Measurements from ENCODE around the gene CBX2.

The CBX2 gene

DNA sequence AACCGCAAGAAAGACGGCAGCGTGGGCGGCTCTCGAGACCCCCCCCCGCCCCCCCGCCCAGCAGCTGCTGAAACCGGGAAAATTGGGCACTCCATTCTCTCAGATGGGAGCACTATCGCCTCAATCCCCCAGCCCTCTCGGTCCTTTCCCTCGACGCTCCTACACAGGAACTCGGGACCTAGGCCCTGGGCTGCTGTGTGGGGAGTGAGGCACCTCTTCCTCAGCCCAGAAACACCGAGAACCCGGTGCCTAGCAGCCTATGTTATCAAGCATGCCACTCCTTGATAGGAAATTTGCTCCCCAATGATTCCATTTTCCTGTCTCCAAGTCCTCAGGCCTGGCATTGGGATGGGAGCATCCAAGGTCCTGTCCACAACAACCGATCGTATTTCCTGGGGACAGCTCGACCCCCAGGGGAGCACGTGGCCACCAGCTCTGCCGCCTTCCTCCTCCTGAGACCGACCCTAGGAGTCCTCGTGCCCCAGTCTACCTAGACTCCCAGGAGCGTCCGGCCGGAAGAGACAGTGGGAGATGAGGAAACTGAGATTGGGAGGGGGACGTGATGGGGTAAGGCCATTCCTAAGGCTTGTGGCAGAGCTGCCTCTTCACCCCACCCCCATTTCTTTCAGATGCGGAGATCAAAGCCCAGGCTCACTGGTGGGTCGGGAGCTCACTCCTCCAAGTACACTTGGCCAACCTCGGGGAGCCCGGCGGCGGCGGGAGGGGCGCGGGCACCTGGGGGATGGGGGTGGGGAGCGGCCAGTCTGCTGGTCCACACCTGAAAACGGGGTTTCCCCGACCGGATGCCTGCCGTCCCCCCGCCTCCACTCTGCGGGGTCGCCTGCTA lies 36.4 kb downstream of the CBX2 start:
- H3K9me3 ChIP-seq (ENCODE audit: control insufficient read depth in 2 of 2, low read length in 2 of 2) = no peaks in the 10 kb centered on the region
- no peaks in the 10 kb centered on the region for H3K36me3 ChIP-seq (ENCODE audit: control insufficient read depth in 2 of 2, insufficient read depth in 2 of 2, low read length in 2 of 2)
- H3K9ac ChIP-seq (ENCODE audit: low read depth in 1 of 2, low read length in 2 of 2) = no peak overlapping the region
- peaks cover 20 to 32% of the 10 kb centered on the region in 2 donors for H3K4me1 ChIP-seq (ENCODE audit: control insufficient read depth in 2 of 2, insufficient read depth in 2 of 2, low read length in 2 of 2)
- H3K27me3 ChIP-seq (ENCODE audit: control insufficient read depth in 2 of 2, insufficient read depth in 2 of 2, low read length in 2 of 2) = peaks cover 55% of the 10 kb centered on the region in 2 donors
- no peak overlapping the region for H3K27ac ChIP-seq (ENCODE audit: low read depth in 2 of 2, low read length in 2 of 2)
- no peak overlapping the region for H3K4me3 ChIP-seq (ENCODE audit: low read length in 2 of 2)

DNA sequence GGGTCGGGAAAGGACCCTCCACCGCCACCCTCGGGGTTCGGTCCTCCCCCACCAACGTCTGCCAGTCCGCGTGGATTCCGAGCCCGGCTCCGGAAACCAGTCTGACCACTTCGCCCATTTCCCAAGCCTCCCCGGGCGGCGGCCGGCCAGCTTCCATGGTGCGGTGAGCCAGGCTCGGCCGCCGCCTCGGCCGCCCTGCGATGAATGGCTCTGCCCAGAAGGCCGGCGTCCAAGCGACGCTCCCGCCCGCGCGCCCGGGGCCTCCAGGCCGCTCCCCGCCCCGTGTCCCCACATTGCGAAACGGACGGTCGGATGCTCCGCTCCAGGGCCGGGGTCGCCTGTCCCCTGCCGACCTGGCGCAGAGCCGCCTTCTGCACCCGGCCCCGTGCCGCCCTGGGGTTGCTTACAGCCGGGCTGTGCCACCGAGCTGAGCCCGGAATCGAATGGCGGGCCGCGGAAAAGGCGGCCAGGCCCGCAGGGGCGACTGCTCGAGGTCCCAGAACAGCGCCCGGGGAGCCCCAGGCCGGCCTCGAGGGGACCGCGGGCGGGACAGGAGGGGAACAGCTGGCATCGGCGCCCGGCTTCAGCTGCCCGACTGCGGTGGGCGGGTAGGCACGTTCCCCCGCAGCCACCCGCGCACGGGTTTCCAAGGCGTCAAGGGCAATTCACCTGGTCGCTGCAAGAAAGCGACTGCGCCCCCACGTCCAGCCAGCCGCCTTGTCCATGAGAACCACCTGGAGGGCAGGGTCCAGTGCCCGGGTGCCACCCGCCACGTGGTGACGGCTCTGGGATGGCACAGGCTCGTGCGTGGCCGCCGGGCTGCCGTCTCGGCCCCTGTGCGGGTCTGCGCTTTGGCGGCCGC lies 37.3 kb downstream of the CBX2 start:
- Histone ChIP-seq H3K27ac (ENCODE audit: low read depth in 2 of 2, low read length in 2 of 2) (no peak overlapping the region), H3K9me3 (ENCODE audit: control insufficient read depth in 2 of 2, low read length in 2 of 2) (no peaks in the 10 kb centered on the region), H3K27me3 (ENCODE audit: control insufficient read depth in 2 of 2, insufficient read depth in 2 of 2, low read length in 2 of 2) (peaks cover 53 to 54% of the 10 kb centered on the region in 2 donors), H3K36me3 (ENCODE audit: control insufficient read depth in 2 of 2, insufficient read depth in 2 of 2, low read length in 2 of 2) (no peaks in the 10 kb centered on the region), H3K4me3 (ENCODE audit: low read length in 2 of 2) (peak overlapping the region in 1 of 2 donors; percentile 24), H3K4me1 (ENCODE audit: control insufficient read depth in 2 of 2, insufficient read depth in 2 of 2, low read length in 2 of 2) (peaks cover 20 to 32% of the 10 kb centered on the region in 2 donors), H3K9ac (ENCODE audit: low read depth in 1 of 2, low read length in 2 of 2) (peak overlapping the region in 1 of 2 donors; percentile 53)

DNA sequence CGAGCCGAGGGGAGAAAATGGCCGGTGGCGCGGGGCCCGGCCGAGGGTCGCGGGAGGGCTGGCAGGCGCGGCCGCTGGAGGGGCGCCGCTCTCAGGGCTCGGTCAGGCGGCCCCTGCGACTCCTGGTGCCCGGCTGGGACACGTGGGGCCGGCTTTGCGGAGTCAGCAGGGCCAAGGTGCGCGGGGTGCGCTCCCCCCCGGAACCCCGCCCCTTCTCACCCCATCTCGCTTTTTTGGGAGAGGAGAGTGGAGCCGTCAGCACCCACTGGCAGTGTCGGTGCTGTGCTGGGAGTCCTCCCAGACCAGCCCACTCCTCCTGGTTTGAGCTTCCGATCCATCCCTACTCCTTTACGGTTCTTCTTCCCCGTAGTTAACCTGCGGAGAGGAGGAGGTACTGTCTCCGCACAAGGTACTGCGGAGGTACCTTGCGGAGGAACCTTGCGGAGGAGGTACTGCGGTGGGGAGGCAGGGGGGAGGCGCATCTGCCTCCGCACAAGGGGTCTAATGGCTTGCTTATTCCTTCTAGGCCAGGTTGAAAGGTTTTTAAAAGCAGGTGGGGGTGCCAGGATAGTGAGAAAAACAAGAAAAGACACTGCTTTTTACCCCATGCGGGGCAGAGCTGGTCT lies 38.0 kb downstream of the CBX2 start:
- Histone ChIP-seq H3K27ac (ENCODE audit: low read depth in 2 of 2, low read length in 2 of 2) (no peak overlapping the region), H3K4me1 (ENCODE audit: control insufficient read depth in 2 of 2, insufficient read depth in 2 of 2, low read length in 2 of 2) (peaks cover 15 to 26% of the 10 kb centered on the region in 2 donors), H3K9ac (ENCODE audit: low read depth in 1 of 2, low read length in 2 of 2) (no peak overlapping the region), H3K9me3 (ENCODE audit: control insufficient read depth in 2 of 2, low read length in 2 of 2) (no peaks in the 10 kb centered on the region), H3K27me3 (ENCODE audit: control insufficient read depth in 2 of 2, insufficient read depth in 2 of 2, low read length in 2 of 2) (peaks cover 50 to 51% of the 10 kb centered on the region in 2 donors), H3K4me3 (ENCODE audit: low read length in 2 of 2) (no peak overlapping the region), H3K36me3 (ENCODE audit: control insufficient read depth in 2 of 2, insufficient read depth in 2 of 2, low read length in 2 of 2) (no peaks in the 10 kb centered on the region)

DNA sequence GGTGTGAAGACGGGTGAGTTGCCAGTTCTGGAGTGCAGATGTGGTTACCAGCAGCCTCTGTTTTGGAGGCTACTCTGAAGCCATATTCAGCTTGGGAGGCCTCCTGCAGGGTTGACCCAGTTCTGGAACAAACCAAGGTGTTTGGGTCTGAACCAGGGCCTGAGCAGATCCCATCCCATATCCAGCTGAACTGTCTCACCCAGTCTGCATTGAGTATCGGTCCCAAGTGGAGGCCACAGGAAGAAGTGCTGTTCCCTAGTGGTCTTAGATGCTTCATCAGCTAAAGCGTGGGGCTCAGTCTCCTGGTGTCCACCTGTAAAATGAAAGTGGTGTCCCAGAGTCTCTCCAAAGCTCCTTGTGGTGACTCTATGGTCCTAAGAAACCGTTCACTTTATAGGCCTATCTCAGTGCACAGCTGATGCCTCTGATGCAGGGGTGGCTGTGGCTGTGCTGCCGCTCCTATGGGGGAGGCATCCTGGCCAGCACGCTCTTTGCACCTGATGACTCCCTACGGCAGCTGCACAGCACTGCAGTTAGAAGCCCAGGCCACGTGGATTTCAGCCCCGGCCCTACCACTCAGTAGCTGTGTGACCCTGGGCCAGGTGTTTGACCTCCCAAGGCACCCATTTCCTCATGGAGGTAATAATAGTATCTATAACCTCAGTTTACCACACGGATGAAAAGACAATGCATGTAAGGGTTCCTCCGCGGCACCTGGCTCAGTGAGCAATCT lies 40.2 kb downstream of the CBX2 start:
- Histone ChIP-seq H3K27ac (ENCODE audit: low read depth in 2 of 2, low read length in 2 of 2) (no peak overlapping the region), H3K4me3 (ENCODE audit: low read length in 2 of 2) (no peak overlapping the region), H3K9ac (ENCODE audit: low read depth in 1 of 2, low read length in 2 of 2) (no peak overlapping the region), H3K36me3 (ENCODE audit: control insufficient read depth in 2 of 2, insufficient read depth in 2 of 2, low read length in 2 of 2) (no peaks in the 10 kb centered on the region), H3K4me1 (ENCODE audit: control insufficient read depth in 2 of 2, insufficient read depth in 2 of 2, low read length in 2 of 2) (peaks cover 5 to 11% of the 10 kb centered on the region in 2 donors), H3K27me3 (ENCODE audit: control insufficient read depth in 2 of 2, insufficient read depth in 2 of 2, low read length in 2 of 2) (peaks cover 30 to 32% of the 10 kb centered on the region in 2 donors), H3K9me3 (ENCODE audit: control insufficient read depth in 2 of 2, low read length in 2 of 2) (no peaks in the 10 kb centered on the region)

DNA sequence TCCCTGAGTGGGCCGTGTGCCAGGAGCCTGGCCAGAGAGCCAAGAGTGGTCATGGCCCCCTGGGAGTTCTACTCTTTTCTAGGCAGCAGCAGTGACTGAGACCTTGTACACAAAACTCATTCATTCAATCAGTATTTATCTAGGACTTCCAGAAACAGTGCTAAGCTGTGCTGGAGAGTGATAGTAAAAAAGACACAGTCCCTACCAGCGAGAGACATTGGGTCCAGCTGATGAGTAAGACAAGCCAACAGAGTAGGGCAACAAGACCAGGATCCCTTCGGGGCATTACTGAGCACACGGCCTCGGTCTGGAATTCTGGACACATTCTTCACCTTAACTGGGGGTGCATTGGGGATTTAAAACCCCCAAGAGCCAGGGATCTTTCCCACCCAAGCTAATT lies 41.1 kb downstream of the CBX2 start:
- H3K27ac ChIP-seq (ENCODE audit: low read depth in 2 of 2, low read length in 2 of 2) = no peak overlapping the region
- peaks cover 30 to 31% of the 10 kb centered on the region in 2 donors for H3K27me3 ChIP-seq (ENCODE audit: control insufficient read depth in 2 of 2, insufficient read depth in 2 of 2, low read length in 2 of 2)
- no peak overlapping the region for H3K4me3 ChIP-seq (ENCODE audit: low read length in 2 of 2)
- no peaks in the 10 kb centered on the region for H3K36me3 ChIP-seq (ENCODE audit: control insufficient read depth in 2 of 2, insufficient read depth in 2 of 2, low read length in 2 of 2)
- H3K4me1 ChIP-seq (ENCODE audit: control insufficient read depth in 2 of 2, insufficient read depth in 2 of 2, low read length in 2 of 2) = peaks cover 5 to 9% of the 10 kb centered on the region in 2 donors
- H3K9me3 ChIP-seq (ENCODE audit: control insufficient read depth in 2 of 2, low read length in 2 of 2) = no peaks in the 10 kb centered on the region
- H3K9ac ChIP-seq (ENCODE audit: low read depth in 1 of 2, low read length in 2 of 2) = no peak overlapping the region

DNA sequence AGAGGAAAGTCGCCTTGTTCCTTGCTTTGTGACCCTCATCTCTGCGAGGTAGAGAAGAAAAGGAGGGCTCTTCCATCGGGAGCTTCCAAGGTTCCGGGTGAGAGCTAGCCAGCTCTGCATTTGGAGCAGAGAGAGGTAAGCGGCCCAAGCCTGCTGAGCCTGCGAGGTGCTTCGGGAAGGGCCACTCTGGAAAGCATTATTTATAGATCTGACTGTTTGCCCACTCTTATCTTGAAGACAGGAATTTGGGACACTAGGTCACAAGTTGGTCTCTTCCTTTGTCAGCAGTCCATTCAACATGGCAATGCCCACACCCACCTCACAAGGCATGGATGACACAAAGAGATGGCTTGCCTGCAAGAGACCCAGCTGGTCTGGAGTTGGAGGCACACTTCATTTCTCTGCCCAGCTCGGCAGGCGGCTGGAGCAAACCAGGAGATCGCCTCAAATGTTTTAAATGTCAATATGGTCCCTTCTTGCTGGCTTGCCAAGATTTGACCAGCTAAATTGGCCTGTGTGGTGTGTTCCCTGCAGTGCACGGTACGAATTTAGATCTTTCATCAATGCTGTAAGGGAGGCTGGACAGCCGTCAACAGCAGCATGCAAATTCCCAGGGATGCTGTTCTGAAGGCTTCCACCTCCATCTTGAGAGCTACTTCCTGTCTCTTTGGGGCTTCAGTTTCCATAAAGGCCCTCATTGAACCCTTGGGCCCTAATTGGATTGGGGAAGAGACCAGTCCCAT lies 41.8 kb downstream of the CBX2 start:
- Histone ChIP-seq H3K27me3 (ENCODE audit: control insufficient read depth in 2 of 2, insufficient read depth in 2 of 2, low read length in 2 of 2) (peaks cover 25 to 26% of the 10 kb centered on the region in 2 donors), H3K36me3 (ENCODE audit: control insufficient read depth in 2 of 2, insufficient read depth in 2 of 2, low read length in 2 of 2) (no peaks in the 10 kb centered on the region)

DNA sequence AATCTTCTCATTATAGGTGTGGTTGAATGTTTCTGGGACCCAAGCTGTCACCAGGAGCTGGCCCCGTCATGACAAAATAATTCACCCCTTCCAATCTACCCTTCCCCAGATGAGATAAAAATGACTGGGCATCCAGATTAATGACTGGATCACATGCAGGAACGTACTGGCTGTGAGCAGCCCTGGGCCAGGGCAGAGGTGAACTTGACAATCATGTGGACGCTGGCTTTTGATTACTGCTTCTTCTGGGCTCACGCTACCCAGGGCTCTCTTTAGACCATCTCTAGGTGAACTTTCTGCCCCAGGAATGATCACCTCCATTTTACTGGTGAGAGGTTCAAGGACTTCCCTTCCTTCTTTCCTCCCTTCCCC lies 43.0 kb downstream of the CBX2 start:
- Histone ChIP-seq H3K9me3 (ENCODE audit: control insufficient read depth in 2 of 2, low read length in 2 of 2) (no peaks in the 10 kb centered on the region), H3K9ac (ENCODE audit: low read depth in 1 of 2, low read length in 2 of 2) (no peak overlapping the region), H3K36me3 (ENCODE audit: control insufficient read depth in 2 of 2, insufficient read depth in 2 of 2, low read length in 2 of 2) (no peaks in the 10 kb centered on the region), H3K4me1 (ENCODE audit: control insufficient read depth in 2 of 2, insufficient read depth in 2 of 2, low read length in 2 of 2) (no peaks in the 10 kb centered on the region), H3K4me3 (ENCODE audit: low read length in 2 of 2) (no peak overlapping the region), H3K27ac (ENCODE audit: low read depth in 2 of 2, low read length in 2 of 2) (no peak overlapping the region), H3K27me3 (ENCODE audit: control insufficient read depth in 2 of 2, insufficient read depth in 2 of 2, low read length in 2 of 2) (peaks cover 20 to 22% of the 10 kb centered on the region in 2 donors)

More for the DNA sequence above, 41.8 kb downstream of the CBX2 start:
- Histone ChIP-seq H3K9me3 (ENCODE audit: control insufficient read depth in 2 of 2, low read length in 2 of 2) (no peaks in the 10 kb centered on the region), H3K27ac (ENCODE audit: low read depth in 2 of 2, low read length in 2 of 2) (no peak overlapping the region), H3K9ac (ENCODE audit: low read depth in 1 of 2, low read length in 2 of 2) (no peak overlapping the region), H3K4me3 (ENCODE audit: low read length in 2 of 2) (no peak overlapping the region), H3K4me1 (ENCODE audit: control insufficient read depth in 2 of 2, insufficient read depth in 2 of 2, low read length in 2 of 2) (peaks cover 5% of the 10 kb centered on the region in 2 donors)

DNA sequence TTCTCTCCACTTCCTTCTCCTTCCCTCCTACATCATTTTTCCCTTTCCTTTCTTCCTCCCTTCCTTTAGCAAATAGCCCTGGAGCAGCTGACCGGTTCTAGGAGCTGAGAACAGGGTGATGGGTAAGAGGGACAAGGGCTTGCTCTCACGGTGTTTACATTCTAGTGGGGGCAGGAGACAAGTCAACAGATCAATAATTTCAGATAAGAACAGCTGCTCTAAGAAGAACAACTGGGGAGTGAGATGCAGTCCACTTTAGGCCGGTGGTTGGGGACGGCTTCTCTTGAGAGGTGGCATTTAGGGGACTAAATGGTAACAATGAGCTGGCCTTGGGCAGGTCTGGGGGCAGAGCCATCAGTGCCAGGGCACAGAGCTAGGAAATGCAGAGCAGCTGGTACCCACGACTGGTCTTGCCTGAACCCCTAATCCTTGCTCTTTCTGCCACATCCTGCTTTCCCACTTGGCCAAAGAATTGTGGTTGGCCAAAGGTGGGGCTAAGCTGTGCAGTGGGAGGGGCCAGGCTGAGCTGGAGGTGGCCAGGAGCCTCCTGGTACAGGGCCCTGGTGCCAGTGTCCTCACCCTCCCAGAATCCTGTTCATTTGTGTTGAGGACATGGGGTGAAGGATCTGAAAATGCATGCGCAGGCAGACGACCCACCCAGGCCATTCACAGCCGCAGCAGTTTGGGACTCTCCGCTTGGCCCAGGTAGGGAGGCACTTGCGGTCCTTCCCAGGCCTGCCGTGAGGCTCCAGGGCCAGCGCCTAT lies 43.6 kb downstream of the CBX2 start:
- no peaks in the 10 kb centered on the region for H3K9me3 ChIP-seq (ENCODE audit: control insufficient read depth in 2 of 2, low read length in 2 of 2)
- H3K9ac ChIP-seq (ENCODE audit: low read depth in 1 of 2, low read length in 2 of 2) = no peak overlapping the region
- H3K4me1 ChIP-seq (ENCODE audit: control insufficient read depth in 2 of 2, insufficient read depth in 2 of 2, low read length in 2 of 2) = no peaks in the 10 kb centered on the region
- H3K27ac ChIP-seq (ENCODE audit: low read depth in 2 of 2, low read length in 2 of 2) = no peak overlapping the region
- H3K36me3 ChIP-seq (ENCODE audit: control insufficient read depth in 2 of 2, insufficient read depth in 2 of 2, low read length in 2 of 2) = no peaks in the 10 kb centered on the region
- H3K4me3 ChIP-seq (ENCODE audit: low read length in 2 of 2) = no peak overlapping the region
- H3K27me3 ChIP-seq (ENCODE audit: control insufficient read depth in 2 of 2, insufficient read depth in 2 of 2, low read length in 2 of 2) = peaks cover 14 to 16% of the 10 kb centered on the region in 2 donors
